Adrenal gland (tissue), 5 donors: Measurements from ENCODE around the gene PRDM16.

ENCODE experiments used
- CTCF ChIP-seq, 6 experiments: fragments of 450-650 bp in 4 of 6; fragments of 200-600 bp in 2 of 6; sonication (generic) in 1 of 6; IDR thresholded peaks; 1 replicate in 5 of 6; 2 replicates in 1 of 6; pipeline versions ENCODE4 v1.5.1 to v1.8.0; 2016 to 2021; ENCODE audit warnings: antibody characterized with exemption in 6 of 6, mild to moderate bottlenecking in 2 of 6, moderate library complexity in 1 of 6
- POLR2A ChIP-seq, 2 donors: fragments of 450-650 bp; IDR thresholded peaks; one replicate each; pipeline ENCODE4 v1.6.1; 2017; ENCODE audit warnings: antibody characterized with exemption in 2 of 2, mild to moderate bottlenecking in 2 of 2, moderate library complexity in 1 of 2
- donor health status: DM: no; HTN: no; CAD: no.

GRCh38 chr1:3119061-3119460, 50.1 kb downstream of the PRDM16 start:
- TF ChIP-seq CTCF (IDR thresholded peaks at IDR 0.05) = no peak
- TF ChIP-seq POLR2A (IDR thresholded peaks at IDR 0.05) = no peak
